GM10266 (cell line): ENCODE measurements around the gene PCED1A.

Source experiments
- DNase-seq: peaks from one replicate; pipeline ENCODE4 v3.0.0; 2012; ENCODE audit errors: extremely low spot score
- CTCF ChIP-seq: IDR thresholded peaks from 2 replicates; pipeline ENCODE4 v1.5.1; 2012; ENCODE audit warnings: mild to moderate bottlenecking, low read depth; ENCODE audit not compliant: control insufficient read depth, insufficient read depth; ENCODE audit errors: missing control alignments

The PCED1A gene

GRCh38 chr20:2865630-2866029 lies 25.2 kb upstream of the PCED1A start:
- no peak for TF ChIP-seq CTCF
- no peak for DNase-seq

DNA sequence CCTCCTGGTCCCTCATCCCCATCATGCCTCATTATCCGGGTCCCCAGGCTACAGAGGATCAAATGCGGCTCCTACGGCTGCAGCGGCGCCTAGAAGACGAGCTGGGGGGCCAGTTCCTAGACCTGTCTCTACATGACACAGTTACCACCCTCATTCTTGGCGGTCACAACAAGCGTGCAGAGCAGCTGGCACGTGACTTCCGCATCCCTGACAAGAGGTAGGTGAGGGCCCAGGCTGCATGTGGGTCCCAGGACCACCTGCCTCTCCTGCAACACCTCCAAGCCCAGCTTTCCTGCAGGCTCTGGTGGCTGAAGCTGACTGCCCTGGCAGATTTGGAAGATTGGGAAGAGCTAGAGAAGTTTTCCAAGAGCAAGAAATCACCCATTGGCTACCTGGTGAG lies 24.6 kb upstream of the PCED1A start:
- no peak for DNase-seq
- TF ChIP-seq CTCF, result no peak

DNA sequence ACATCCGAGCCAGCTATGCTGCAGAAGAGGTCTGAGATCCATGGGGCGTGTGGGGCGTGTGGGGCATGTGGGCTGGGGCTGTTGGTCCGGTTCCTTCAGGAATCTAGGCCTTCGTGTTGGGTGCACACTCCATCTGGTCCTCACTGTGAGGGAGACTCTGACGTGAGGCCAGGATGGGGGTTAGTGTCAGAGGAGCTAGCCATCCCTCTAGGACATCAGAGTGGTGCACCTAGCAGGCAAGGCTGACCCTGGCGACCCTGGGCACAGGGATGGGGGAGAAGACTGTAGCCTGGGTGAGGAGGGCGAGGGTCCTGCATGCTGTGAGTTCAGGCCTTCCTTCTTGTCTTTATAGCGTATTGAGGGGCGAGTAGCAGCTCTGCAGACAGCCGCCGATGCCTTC lies 24.2 kb upstream of the PCED1A start:
- no peak for DNase-seq
- no peak for TF ChIP-seq CTCF

GRCh38 chr20:2859330-2860121 lies 19.1 kb upstream of the PCED1A start:
- no peak for DNase-seq
- TF ChIP-seq CTCF, result no peak

DNA sequence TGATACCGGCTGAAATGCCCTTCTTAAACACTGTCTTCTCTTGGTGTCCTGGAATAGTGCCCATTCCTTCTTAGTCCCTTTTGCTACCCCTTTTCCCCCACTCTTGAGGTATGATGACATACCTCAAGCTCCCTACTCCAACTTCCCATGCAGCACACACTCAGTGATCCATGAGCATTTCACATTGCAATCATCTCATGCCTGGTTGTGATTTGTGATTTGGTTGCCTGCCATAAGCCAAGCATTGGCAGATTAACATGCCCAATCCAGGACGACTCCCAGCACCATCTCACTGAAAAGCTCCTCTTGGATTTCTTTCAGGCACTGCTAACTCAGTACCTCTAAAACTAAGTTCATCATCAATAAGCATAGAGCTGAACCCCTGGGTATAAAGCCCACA lies 18.1 kb upstream of the PCED1A start:
- TF ChIP-seq CTCF, result no peak

DNA sequence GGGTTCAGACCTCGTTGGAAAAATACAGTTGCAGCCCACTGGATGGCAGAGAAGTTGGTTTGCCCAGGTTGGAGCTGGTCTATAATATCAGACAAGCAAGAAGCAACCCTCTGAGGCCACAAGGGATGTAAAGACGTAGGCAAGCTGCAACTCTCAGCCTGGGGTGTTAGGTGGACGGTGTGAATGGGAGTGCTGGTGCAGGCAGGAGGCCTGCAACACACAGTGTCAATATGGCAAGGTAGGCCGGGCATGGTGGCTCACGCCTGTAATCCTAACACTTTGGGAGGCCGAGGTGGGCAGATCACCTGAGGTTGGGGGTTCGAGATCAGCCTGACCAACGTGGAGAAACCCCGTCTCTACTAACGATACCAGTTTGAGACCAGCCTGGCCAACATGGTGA lies 10.6 kb upstream of the PCED1A start:
- no peak for TF ChIP-seq CTCF
- no peak for DNase-seq

More for the DNA sequence above, 18.1 kb upstream of the PCED1A start:
- no peak for DNase-seq

DNA sequence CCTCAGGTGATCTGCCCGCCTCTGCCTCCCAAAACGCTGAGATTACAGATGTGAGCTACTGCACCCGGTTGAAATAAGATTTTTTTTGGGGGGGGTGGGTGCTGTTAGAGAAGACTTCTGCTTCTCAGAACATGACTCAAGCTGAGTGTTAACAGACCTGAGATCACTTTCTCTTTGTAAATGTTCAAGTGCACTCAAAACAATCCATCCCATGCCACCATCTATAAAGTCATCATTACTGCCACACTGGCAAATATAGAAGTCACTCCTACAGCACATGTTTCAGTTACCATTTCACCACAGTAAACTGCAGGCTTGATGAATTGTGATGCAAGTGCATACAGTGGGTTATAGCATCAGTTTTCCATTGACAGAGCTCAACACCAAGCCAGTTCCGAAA lies 9.1 kb upstream of the PCED1A start:
- DNase-seq, result no peak
- no peak for TF ChIP-seq CTCF
